Measurements from ENCODE around the gene USP47.

DNA sequence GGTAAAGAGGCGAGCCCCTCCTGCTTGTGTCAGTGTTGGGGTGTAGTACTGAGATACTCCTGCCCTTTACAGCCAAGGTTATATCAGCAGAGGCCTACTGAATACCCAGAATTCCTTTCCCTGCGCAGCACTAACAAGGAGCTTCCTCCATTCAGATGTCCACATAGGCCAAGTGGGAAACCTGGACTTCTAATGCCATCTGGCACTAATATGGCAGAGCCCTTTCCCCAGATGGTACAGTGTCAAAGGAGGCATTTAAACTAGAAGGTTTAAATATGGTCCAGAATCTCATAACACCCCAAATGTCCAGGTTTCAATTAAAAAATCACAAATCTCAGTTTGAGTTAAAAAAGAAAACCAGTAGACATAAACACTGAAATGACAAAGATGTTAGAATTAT lies 68.8 kb downstream of the USP47 start:
- TF ChIP-seq CTCF (conservative IDR thresholded peaks at IDR 0.05; ENCODE audit: low read depth, low read length) = no peak
- TF ChIP-seq EZH2 (IDR thresholded peaks at IDR 0.05; ENCODE audit: borderline replicate concordance, low read depth, low read length, poor library complexity, severe bottlenecking) = no peak
